ENCODE data around the gene ELFN1.

ELFN1 gene

GRCh38 chr7:1729773-1730172, 59.7 kb downstream of the ELFN1 start:
- Histone ChIP-seq H3K9ac (ENCODE audit: low read length) (no peak overlapping the region), H3K27ac (ENCODE audit: low read depth, low read length) (no peak overlapping the region), H3K9me3 (ENCODE audit: low read length) (peaks cover 6% of the 10 kb centered on the region), H3K4me3 (ENCODE audit: low read depth in 1 of 2, low read length in 2 of 2) (no peak overlapping the region), H3K27me3 (ENCODE audit: control insufficient read depth in 1 of 2, insufficient read depth in 2 of 2, low read length in 2 of 2) (peaks cover 0 to 22% of the 10 kb centered on the region in 2 donors), H3K36me3 (ENCODE audit: insufficient read depth, low read length) (no peaks in the 10 kb centered on the region), H3K4me1 (ENCODE audit: insufficient read depth, low read length) (no peaks in the 10 kb centered on the region)

GRCh38 chr7:1732072-1732471, 62.0 kb downstream of the ELFN1 start:
- Histone ChIP-seq H3K27me3 (ENCODE audit: control insufficient read depth in 1 of 2, insufficient read depth in 2 of 2, low read length in 2 of 2) (peaks cover 0 to 2% of the 10 kb centered on the region in 2 donors), H3K27ac (ENCODE audit: low read depth, low read length) (no peak overlapping the region), H3K36me3 (ENCODE audit: insufficient read depth, low read length) (no peaks in the 10 kb centered on the region), H3K9ac (ENCODE audit: low read length) (no peak overlapping the region), H3K9me3 (ENCODE audit: low read length) (peaks cover 6% of the 10 kb centered on the region), H3K4me3 (ENCODE audit: low read depth in 1 of 2, low read length in 2 of 2) (no peak overlapping the region), H3K4me1 (ENCODE audit: insufficient read depth, low read length) (no peaks in the 10 kb centered on the region)

GRCh38 chr7:1732645-1733044, 62.6 kb downstream of the ELFN1 start:
- Histone ChIP-seq H3K9ac (ENCODE audit: low read length) (no peak overlapping the region), H3K27ac (ENCODE audit: low read depth, low read length) (no peak overlapping the region), H3K9me3 (ENCODE audit: low read length) (peaks cover 6% of the 10 kb centered on the region), H3K4me1 (ENCODE audit: insufficient read depth, low read length) (no peaks in the 10 kb centered on the region), H3K27me3 (ENCODE audit: control insufficient read depth in 1 of 2, insufficient read depth in 2 of 2, low read length in 2 of 2) (no peaks in the 10 kb centered on the region), H3K36me3 (ENCODE audit: insufficient read depth, low read length) (no peaks in the 10 kb centered on the region), H3K4me3 (ENCODE audit: low read depth in 1 of 2, low read length in 2 of 2) (no peak overlapping the region)

GRCh38 chr7:1733206-1733907, 63.3 kb downstream of the ELFN1 start:
- H3K9ac ChIP-seq (ENCODE audit: low read length) = no peak overlapping the region
- H3K27ac ChIP-seq (ENCODE audit: low read depth, low read length) = no peak overlapping the region
- H3K4me3 ChIP-seq (ENCODE audit: low read depth in 1 of 2, low read length in 2 of 2) = no peak overlapping the region
- H3K36me3 ChIP-seq (ENCODE audit: insufficient read depth, low read length) = no peaks in the 10 kb centered on the region
- H3K9me3 ChIP-seq (ENCODE audit: low read length) = peaks cover 6% of the 10 kb centered on the region
- H3K27me3 ChIP-seq (ENCODE audit: control insufficient read depth in 1 of 2, insufficient read depth in 2 of 2, low read length in 2 of 2) = no peaks in the 10 kb centered on the region
- no peaks in the 10 kb centered on the region for H3K4me1 ChIP-seq (ENCODE audit: insufficient read depth, low read length)

- Histone ChIP-seq H3K27ac (ENCODE audit: low read depth, low read length) (no peak overlapping the region), H3K9ac (ENCODE audit: low read length) (no peak overlapping the region), H3K27me3 (ENCODE audit: control insufficient read depth in 1 of 2, insufficient read depth in 2 of 2, low read length in 2 of 2) (no peaks in the 10 kb centered on the region), H3K4me3 (ENCODE audit: low read depth in 1 of 2, low read length in 2 of 2) (no peak overlapping the region), H3K4me1 (ENCODE audit: insufficient read depth, low read length) (no peaks in the 10 kb centered on the region), H3K9me3 (ENCODE audit: low read length) (peaks cover 1% of the 10 kb centered on the region), H3K36me3 (ENCODE audit: insufficient read depth, low read length) (no peaks in the 10 kb centered on the region)
Measured at GRCh38 chr7:1733908-1734730, 64.0 kb downstream of the ELFN1 start.

GRCh38 chr7:1735262-1735661, 65.2 kb downstream of the ELFN1 start:
- no peaks in the 10 kb centered on the region for H3K36me3 ChIP-seq (ENCODE audit: insufficient read depth, low read length)
- H3K9me3 ChIP-seq (ENCODE audit: low read length) = no peaks in the 10 kb centered on the region
- no peak overlapping the region for H3K27ac ChIP-seq (ENCODE audit: low read depth, low read length)

GRCh38 chr7:1735806-1736483, 65.9 kb downstream of the ELFN1 start:
- Histone ChIP-seq H3K9ac (ENCODE audit: low read length) (no peak overlapping the region), H3K27me3 (ENCODE audit: control insufficient read depth in 1 of 2, insufficient read depth in 2 of 2, low read length in 2 of 2) (no peaks in the 10 kb centered on the region), H3K36me3 (ENCODE audit: insufficient read depth, low read length) (no peaks in the 10 kb centered on the region), H3K27ac (ENCODE audit: low read depth, low read length) (no peak overlapping the region), H3K4me1 (ENCODE audit: insufficient read depth, low read length) (no peaks in the 10 kb centered on the region), H3K4me3 (ENCODE audit: low read depth in 1 of 2, low read length in 2 of 2) (no peak overlapping the region), H3K9me3 (ENCODE audit: low read length) (no peaks in the 10 kb centered on the region)

More at GRCh38 chr7:1735262-1735661, 65.2 kb downstream of the ELFN1 start:
- Histone ChIP-seq H3K27me3 (ENCODE audit: control insufficient read depth in 1 of 2, insufficient read depth in 2 of 2, low read length in 2 of 2) (no peaks in the 10 kb centered on the region), H3K9ac (ENCODE audit: low read length) (no peak overlapping the region), H3K4me1 (ENCODE audit: insufficient read depth, low read length) (no peaks in the 10 kb centered on the region), H3K4me3 (ENCODE audit: low read depth in 1 of 2, low read length in 2 of 2) (no peak overlapping the region)

- no peak overlapping the region for H3K9ac ChIP-seq (ENCODE audit: low read length)
- no peaks in the 10 kb centered on the region for H3K9me3 ChIP-seq (ENCODE audit: low read length)
- no peaks in the 10 kb centered on the region for H3K4me1 ChIP-seq (ENCODE audit: insufficient read depth, low read length)
- no peaks in the 10 kb centered on the region for H3K27me3 ChIP-seq (ENCODE audit: control insufficient read depth in 1 of 2, insufficient read depth in 2 of 2, low read length in 2 of 2)
- no peak overlapping the region for H3K27ac ChIP-seq (ENCODE audit: low read depth, low read length)
- no peaks in the 10 kb centered on the region for H3K36me3 ChIP-seq (ENCODE audit: insufficient read depth, low read length)
- no peak overlapping the region for H3K4me3 ChIP-seq (ENCODE audit: low read depth in 1 of 2, low read length in 2 of 2)
Measured at GRCh38 chr7:1736484-1736817, 66.4 kb downstream of the ELFN1 start.

GRCh38 chr7:1736830-1737229, 66.8 kb downstream of the ELFN1 start:
- H3K9me3 ChIP-seq (ENCODE audit: low read length) = no peaks in the 10 kb centered on the region
- no peak overlapping the region for H3K4me3 ChIP-seq (ENCODE audit: low read depth in 1 of 2, low read length in 2 of 2)
- H3K9ac ChIP-seq (ENCODE audit: low read length) = no peak overlapping the region
- no peaks in the 10 kb centered on the region for H3K27me3 ChIP-seq (ENCODE audit: control insufficient read depth in 1 of 2, insufficient read depth in 2 of 2, low read length in 2 of 2)
- no peaks in the 10 kb centered on the region for H3K4me1 ChIP-seq (ENCODE audit: insufficient read depth, low read length)
- no peaks in the 10 kb centered on the region for H3K36me3 ChIP-seq (ENCODE audit: insufficient read depth, low read length)
- no peak overlapping the region for H3K27ac ChIP-seq (ENCODE audit: low read depth, low read length)

- Histone ChIP-seq H3K9me3 (ENCODE audit: low read length) (no peaks in the 10 kb centered on the region), H3K27me3 (ENCODE audit: control insufficient read depth in 1 of 2, insufficient read depth in 2 of 2, low read length in 2 of 2) (peaks cover 0 to 3% of the 10 kb centered on the region in 2 donors), H3K27ac (ENCODE audit: low read depth, low read length) (no peak overlapping the region), H3K4me3 (ENCODE audit: low read depth in 1 of 2, low read length in 2 of 2) (no peak overlapping the region), H3K4me1 (ENCODE audit: insufficient read depth, low read length) (no peaks in the 10 kb centered on the region), H3K36me3 (ENCODE audit: insufficient read depth, low read length) (no peaks in the 10 kb centered on the region), H3K9ac (ENCODE audit: low read length) (no peak overlapping the region)
Measured at GRCh38 chr7:1737523-1737922, 67.4 kb downstream of the ELFN1 start.

- Histone ChIP-seq H3K27ac (ENCODE audit: low read depth, low read length) (no peak overlapping the region), H3K9me3 (ENCODE audit: low read length) (no peaks in the 10 kb centered on the region), H3K9ac (ENCODE audit: low read length) (no peak overlapping the region), H3K27me3 (ENCODE audit: control insufficient read depth in 1 of 2, insufficient read depth in 2 of 2, low read length in 2 of 2) (peaks cover 0 to 3% of the 10 kb centered on the region in 2 donors), H3K4me1 (ENCODE audit: insufficient read depth, low read length) (no peaks in the 10 kb centered on the region), H3K4me3 (ENCODE audit: low read depth in 1 of 2, low read length in 2 of 2) (no peak overlapping the region), H3K36me3 (ENCODE audit: insufficient read depth, low read length) (no peaks in the 10 kb centered on the region)
Measured at GRCh38 chr7:1737956-1738355, 67.9 kb downstream of the ELFN1 start.
